Stimulated activated CD4-positive, alpha-beta T cell treated with anti-CD3 and anti-CD28 coated beads, TNF-alpha, amount 100 ng/mL, for 1 hour (primary cell): ENCODE results near the gene CYP27C1.

Experiments
- DNase-seq, 3 donors: peaks; one replicate each; pipeline ENCODE4 v3.0.0-alpha.2; 2020; ENCODE audit warnings: low read depth in 3 of 3, low spot score in 1 of 3

The CYP27C1 gene

GRCh38 chr2:127157651-127158485, 62.2 kb downstream of the CYP27C1 start:
- no peak for DNase-seq

GRCh38 chr2:127157114-127157513, 63.0 kb downstream of the CYP27C1 start:
- DNase-seq = no peak

- DNase-seq = no peak
These were observed 64.2 kb downstream of the CYP27C1 start for GRCh38 chr2:127155947-127156346.

GRCh38 chr2:127155028-127155581, 65.0 kb downstream of the CYP27C1 start:
- no peak for DNase-seq

DNA sequence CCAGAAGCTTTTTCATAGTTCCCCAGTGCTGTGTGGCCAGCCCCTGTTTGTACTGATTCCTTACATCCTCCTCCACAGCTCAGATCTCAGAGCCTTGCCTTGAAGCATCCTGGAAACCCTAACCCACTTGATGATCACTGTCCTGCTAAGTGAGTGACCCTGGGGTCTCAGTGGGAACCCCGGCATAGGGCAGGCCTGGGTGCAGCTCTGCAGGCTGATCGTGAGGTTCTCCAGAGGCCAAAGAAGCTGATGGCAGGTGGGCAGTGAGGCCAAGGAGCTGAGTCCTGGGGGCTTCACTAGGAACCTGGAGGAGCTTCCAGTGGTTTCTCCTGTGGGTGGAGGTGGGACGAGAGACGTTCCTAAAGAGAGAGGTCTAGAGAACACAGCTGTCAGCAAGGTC, 65.7 kb downstream of the CYP27C1 start:
- DNase-seq = no peak

GRCh38 chr2:127153691-127154158, 66.4 kb downstream of the CYP27C1 start:
- no peak for DNase-seq

DNA sequence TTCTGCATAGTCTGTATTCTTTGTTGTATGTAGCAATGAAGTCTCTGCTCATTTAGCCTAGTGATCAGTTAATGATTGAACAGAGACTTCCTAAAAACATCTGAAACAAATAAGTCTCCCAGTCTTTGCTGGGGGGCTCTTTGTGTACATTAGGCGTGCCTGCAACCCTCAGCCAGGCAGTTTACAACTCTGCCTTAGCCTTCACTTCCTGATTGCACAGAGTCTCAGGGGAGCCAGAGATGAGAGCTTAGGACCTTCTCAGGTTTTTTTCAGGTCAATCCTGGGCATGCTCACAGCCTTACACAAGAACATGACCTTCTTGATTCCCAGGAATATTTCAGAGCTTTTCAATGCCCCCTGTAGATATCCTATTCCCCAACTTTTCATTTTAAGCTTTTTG, 69.1 kb downstream of the CYP27C1 start:
- no peak for DNase-seq

GRCh38 chr2:127149384-127149783, 70.7 kb downstream of the CYP27C1 start:
- no peak for DNase-seq

DNA sequence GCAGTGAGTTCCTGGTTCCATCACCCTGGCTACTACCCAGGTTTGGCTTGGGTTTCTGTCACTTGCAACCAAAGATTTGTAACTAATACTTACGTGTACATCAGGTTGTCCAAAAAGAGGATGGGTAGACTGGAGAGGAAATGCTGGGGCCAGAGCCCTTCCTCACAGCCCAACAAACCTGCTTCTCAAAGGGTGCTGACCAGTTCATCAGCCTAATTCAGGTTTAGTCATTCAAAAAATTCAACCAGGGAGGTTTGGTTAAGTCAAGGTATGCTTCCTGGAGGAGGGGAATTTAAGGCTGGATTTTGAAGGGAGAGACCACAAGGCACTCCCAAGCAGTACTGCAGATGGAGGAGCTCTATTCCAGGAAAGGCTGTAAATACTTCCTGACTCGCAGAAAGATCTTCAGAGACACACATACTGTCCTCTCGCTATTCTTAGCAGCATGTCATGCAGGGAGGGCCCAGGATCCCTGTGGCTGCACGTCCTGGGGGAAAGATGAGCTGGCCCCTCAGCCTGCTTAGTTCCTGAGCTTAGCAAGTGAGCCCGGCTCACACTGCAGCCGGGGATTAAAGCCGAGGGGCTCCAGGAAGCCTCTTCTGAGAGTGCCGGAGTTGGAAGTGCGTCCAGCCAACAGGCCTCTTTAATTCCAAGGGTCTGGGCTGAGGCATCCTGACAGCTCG, 73.1 kb downstream of the CYP27C1 start:
- no peak for DNase-seq

GRCh38 chr2:127146071-127146725, 73.9 kb downstream of the CYP27C1 start:
- no peak for DNase-seq

GRCh38 chr2:127145280-127145895, 74.7 kb downstream of the CYP27C1 start:
- DNase-seq = no peak

DNA sequence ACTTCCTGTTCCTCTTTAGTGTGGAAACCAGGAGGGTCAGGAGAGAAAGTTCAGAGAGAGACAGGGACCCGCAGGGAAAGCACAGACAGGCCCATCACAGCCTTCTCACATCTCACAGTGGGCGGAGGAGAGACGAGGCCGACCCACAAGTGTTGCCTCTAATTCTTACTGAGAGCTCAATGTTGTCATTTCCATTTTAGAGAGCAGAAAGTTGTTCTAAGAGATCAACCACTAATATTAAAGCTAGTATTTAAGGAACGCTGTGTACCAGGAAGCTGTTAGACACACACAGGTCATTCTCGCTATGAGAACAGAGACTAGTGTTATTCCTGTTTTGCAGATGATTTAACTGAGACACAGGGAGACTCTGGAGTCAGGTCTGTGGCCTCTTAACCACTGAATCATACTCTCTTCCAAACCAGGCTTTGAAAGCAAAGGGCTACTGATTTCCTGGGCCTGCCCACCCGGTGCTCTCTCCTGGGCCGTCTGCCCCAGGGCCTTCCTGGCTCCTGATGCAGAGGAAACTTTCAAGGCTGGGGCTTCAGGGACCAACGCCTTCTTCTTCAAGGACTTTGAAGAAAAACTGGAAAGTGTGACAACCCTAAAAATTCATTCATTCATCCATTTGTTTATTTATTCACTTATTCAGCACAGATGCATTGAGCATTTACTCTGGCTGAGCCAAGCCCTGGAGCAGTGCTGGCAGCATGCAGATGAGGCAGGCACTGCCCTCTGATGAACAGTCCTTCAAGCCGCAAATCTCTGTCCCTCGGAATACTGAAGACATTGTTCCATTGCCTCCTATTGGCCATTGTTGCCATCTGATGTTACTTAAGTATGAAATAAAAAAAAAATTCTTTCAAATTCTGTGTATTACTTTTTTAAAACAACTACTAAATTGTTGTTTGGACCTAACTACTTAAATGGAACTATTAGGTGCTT, 76.0 kb downstream of the CYP27C1 start:
- no peak for DNase-seq

DNA sequence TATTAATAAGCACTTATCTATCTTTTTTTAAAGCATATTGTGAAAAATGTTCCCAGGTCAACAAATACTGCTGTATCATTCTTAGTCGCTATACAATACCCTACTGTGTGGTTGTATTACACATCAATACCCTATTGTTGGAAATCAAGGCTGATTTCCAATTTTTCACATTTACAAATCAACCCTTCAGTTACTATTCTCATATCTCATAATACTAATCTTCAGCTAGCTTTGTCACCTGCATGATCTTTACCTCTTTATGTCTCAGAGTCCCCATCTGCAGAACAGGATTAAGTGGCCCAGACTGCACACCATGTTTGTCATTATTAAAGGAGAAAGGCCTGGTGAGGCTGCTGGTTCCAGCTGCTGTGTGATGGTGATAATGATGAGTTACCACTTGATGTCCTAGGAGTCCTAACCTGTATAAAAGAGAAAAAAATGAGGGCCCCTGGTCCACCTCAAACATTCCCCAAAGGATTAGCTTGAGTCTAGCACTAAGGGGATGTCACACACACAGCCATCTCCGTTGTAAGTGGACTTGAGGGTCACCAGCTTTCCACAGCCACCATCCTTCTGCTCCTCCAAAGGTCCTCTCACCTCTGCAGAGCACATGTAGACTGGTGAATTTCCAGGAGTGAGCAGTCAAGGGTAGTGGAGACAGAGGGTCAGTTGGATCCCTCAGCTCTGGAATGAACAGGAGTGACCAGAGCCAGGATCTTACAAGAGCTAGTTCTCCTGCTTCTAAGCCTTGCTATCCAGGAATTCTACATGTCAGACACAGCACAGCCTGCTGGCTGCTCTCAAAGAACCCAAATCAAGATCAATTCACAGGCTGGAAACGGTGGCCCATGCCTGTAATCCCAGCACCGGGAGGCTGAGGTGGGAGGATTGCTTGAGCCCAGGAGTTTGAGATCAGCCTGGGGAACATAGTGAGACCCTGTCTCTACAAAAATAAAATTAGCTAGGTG, 77.2 kb downstream of the CYP27C1 start:
- no peak for DNase-seq

GRCh38 chr2:127140538-127140937, 79.6 kb downstream of the CYP27C1 start:
- no peak for DNase-seq

- DNase-seq = no peak
These were observed 80.3 kb downstream of the CYP27C1 start for GRCh38 chr2:127139766-127140165.

- DNase-seq = no peak
These were observed 81.8 kb downstream of the CYP27C1 start for GRCh38 chr2:127138281-127138680.

GRCh38 chr2:127137741-127138140, 82.4 kb downstream of the CYP27C1 start:
- no peak for DNase-seq

DNA sequence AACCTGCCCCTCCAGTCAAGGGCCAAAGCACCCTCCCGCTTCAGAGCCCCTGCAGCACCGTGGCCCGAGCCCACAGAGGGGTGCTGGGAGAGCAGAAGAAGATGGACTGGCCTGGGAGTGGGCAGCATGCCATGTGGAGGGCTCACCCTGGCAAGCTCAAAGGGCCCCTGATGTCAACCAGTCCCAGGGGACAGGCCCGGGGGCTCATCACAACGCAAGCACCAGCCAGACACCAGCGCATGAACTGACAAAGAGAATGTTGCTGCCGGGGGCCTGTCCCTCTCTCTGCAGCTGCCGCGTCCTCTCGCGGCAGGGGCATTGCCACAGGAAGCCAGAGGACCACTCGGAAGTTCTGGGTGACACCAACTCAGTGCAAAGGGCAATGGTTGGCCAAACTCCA, 82.9 kb downstream of the CYP27C1 start:
- no peak for DNase-seq
